ENCODE data around the gene IRX2. TPM values are rescaled to one million over a fixed set of nuclear protein-coding genes. Genes with fewer than 3 reads are reported as not detected.

Gene IRX2
- total RNA-seq, result 11.8 TPM

GRCh38 chr5:2751592-2752021 lies at the start of gene IRX2:
TSS of gene IRX2 (minus strand) at chr5:2751677. CDS start at chr5:2751413, 264 bp downstream.

